ENCODE data around the gene B3GALT6. TPM values are rescaled to one million over a fixed set of nuclear protein-coding genes. Genes with fewer than 3 reads are reported as not detected.

The B3GALT6 gene
- total RNA-seq, 1 donor from 2014 or later: 11.0 TPM

GRCh38 chr1:1228187-1228586 lies 3.9 kb upstream of the B3GALT6 start:
- Histone ChIP-seq H3K4me1 (peaks cover 47% of the 10 kb centered on the region), H3K4me3 (no peak overlapping the region), H3K27me3 (no peaks in the 10 kb centered on the region), H3K9me3 (no peaks in the 10 kb centered on the region), H3K27ac (no peak overlapping the region), H3K36me3 (peaks cover 0 to 45% of the 10 kb centered on the region in 2 donors)
- intact Hi-C loops (cut with DNase I): no loop called here
- no peak for DNase-seq (ENCODE audit: extremely low spot score in 2 of 2)
- no peak for TF ChIP-seq POLR2AphosphoS5 (IDR thresholded peaks at IDR 0.05; ENCODE audit: insufficient read depth in 1 of 2, low read depth in 1 of 2)
- TF ChIP-seq CTCF (IDR thresholded peaks at IDR 0.05): no peak
- TF ChIP-seq POLR2A (IDR thresholded peaks at IDR 0.05): no peak

- H3K36me3 ChIP-seq: peaks cover 0 to 39% of the 10 kb centered on the region in 2 donors
- no peaks in the 10 kb centered on the region for H3K27me3 ChIP-seq
- no peak overlapping the region for H3K27ac ChIP-seq
- peaks cover 50% of the 10 kb centered on the region for H3K4me1 ChIP-seq
- no peak overlapping the region for H3K4me3 ChIP-seq
- intact Hi-C loops (cut with DNase I): no loop called here
- no peak for DNase-seq (ENCODE audit: extremely low spot score in 2 of 2)
- H3K9me3 ChIP-seq: no peaks in the 10 kb centered on the region
- TF ChIP-seq POLR2A (IDR thresholded peaks at IDR 0.05) (no peak), CTCF (IDR thresholded peaks at IDR 0.05) (no peak), POLR2AphosphoS5 (IDR thresholded peaks at IDR 0.05; ENCODE audit: insufficient read depth in 1 of 2, low read depth in 1 of 2) (no peak)
Observed at GRCh38 chr1:1228596-1229321, 3.3 kb upstream of the B3GALT6 start.

- Histone ChIP-seq H3K4me1 (peaks cover 50% of the 10 kb centered on the region), H3K27ac (no peak overlapping the region), H3K27me3 (no peaks in the 10 kb centered on the region), H3K9me3 (no peaks in the 10 kb centered on the region), H3K36me3 (peaks cover 0 to 36% of the 10 kb centered on the region in 2 donors), H3K4me3 (no peak overlapping the region)
- intact Hi-C loops (cut with DNase I): loop anchor here (10.0 kb wide), 1 partner anchor 105 kb away; no protein-coding TSS in a partner anchor
- no peak for TF ChIP-seq POLR2AphosphoS5 (IDR thresholded peaks at IDR 0.05; ENCODE audit: insufficient read depth in 1 of 2, low read depth in 1 of 2)
- no peak for DNase-seq (ENCODE audit: extremely low spot score in 2 of 2)
Observed at GRCh38 chr1:1229770-1230169, 2.3 kb upstream of the B3GALT6 start.

- intact Hi-C loops (cut with DNase I): loop anchor here (10.0 kb wide), 1 partner anchor 106 kb away; no protein-coding TSS in a partner anchor
- H3K27me3 ChIP-seq: no peaks in the 10 kb centered on the region
- DNase-seq (ENCODE audit: extremely low spot score in 2 of 2): no peak
- peaks cover 46% of the 10 kb centered on the region for H3K4me1 ChIP-seq
- H3K27ac ChIP-seq: peak overlapping the region; percentile 86
- peak overlapping the region; percentile 80 to 94 for H3K4me3 ChIP-seq
- TF ChIP-seq CTCF (IDR thresholded peaks at IDR 0.05) (no peak), POLR2AphosphoS5 (IDR thresholded peaks at IDR 0.05; ENCODE audit: insufficient read depth in 1 of 2, low read depth in 1 of 2) (no peak), POLR2A (IDR thresholded peaks at IDR 0.05) (no peak)
- peaks cover 0 to 25% of the 10 kb centered on the region in 2 donors for H3K36me3 ChIP-seq
- H3K9me3 ChIP-seq: no peaks in the 10 kb centered on the region
Observed at GRCh38 chr1:1230656-1231399, 1.2 kb upstream of the B3GALT6 start.

GRCh38 chr1:1231400-1232207 lies 433 bp upstream of the B3GALT6 start, which contains the start of gene SDF4:
TSS of gene SDF4 (minus strand) at chr1:1232001. CDS start at chr1:1228772, 3,229 bp downstream.
- H3K4me1 ChIP-seq: peaks cover 43% of the 10 kb centered on the region
- intact Hi-C loops (cut with DNase I): loop anchor here (10.0 kb wide), 1 partner anchor 107 kb away; no protein-coding TSS in a partner anchor
- no peaks in the 10 kb centered on the region for H3K27me3 ChIP-seq
- H3K9me3 ChIP-seq: no peaks in the 10 kb centered on the region
- peak in 1 of 2 donors; percentile 93 for DNase-seq (ENCODE audit: extremely low spot score in 2 of 2)
- peak within 1 kb of the TSS; percentile 86 for H3K27ac ChIP-seq
- TF ChIP-seq POLR2AphosphoS5 (IDR thresholded peaks at IDR 0.05; ENCODE audit: insufficient read depth in 1 of 2, low read depth in 1 of 2): peak in 1 of 2 donors; percentile 56
- no peak for TF ChIP-seq POLR2A (IDR thresholded peaks at IDR 0.05)
- peak within 1 kb of the TSS; percentile 80 to 94 for H3K4me3 ChIP-seq
- peaks cover 0 to 23% of the 10 kb centered on the region in 2 donors for H3K36me3 ChIP-seq
